T-cell (primary cell): ENCODE results near the gene CANX. TPM values are rescaled to one million over a fixed set of nuclear protein-coding genes. Genes with fewer than 3 reads are reported as not detected.
"Not testable (repeated sequence)": the region's sequence is repeated elsewhere in the genome, so short reads cannot be mapped to it uniquely, and the experiment has no call there.

Experiments
- ATAC-seq, 4 experiments: fragments of 200-7000 bp in 3 of 4; fragments of 150-1000 bp in 1 of 4; cut with Tn5 transposase; replicated peaks in 1 of 4; 1 replicate in 3 of 4; 2 replicates in 1 of 4; pipeline ENCODE4 v1.10.0; 2021; ENCODE audit warnings: moderate library complexity in 3 of 4, mild to moderate bottlenecking in 2 of 4, moderate number of reproducible peaks in 1 of 4
- CTCF ChIA-PET, 2 donors: fragments of 300-600 bp; sonication (Branson Sonifier 250); formaldehyde crosslinking; loops; one replicate each; lab custom pipeline; 2022; ENCODE audit warnings: antibody characterized with exemption in 2 of 2; lab: Charles Lee
- POLR2A ChIA-PET, 2 donors: fragments of 300-600 bp; sonication (Branson Sonifier 250); formaldehyde crosslinking; loops; one replicate each; lab custom pipeline; 2022; ENCODE audit warnings: antibody characterized with exemption in 2 of 2; lab: Charles Lee
- DNase-seq, 35 experiments: peaks; one replicate each; pipeline versions ENCODE4 v3.0.0 to v3.0.0-alpha.2; 2013 to 2023
- H3K27ac ChIP-seq: one replicate; pipeline ENCODE4 v1.5.1; 2013; ENCODE audit warnings: low read length
- H3K27me3 ChIP-seq, 2 experiments: replicated peaks in 1 of 2; 1 replicate in 1 of 2; 2 replicates in 1 of 2; pipeline versions ENCODE4 v1.6.1 to v1.7.0; 2013; ENCODE audit warnings: low read length in 1 of 2, mixed read lengths in 1 of 2; ENCODE audit not compliant: control insufficient read depth in 2 of 2, insufficient read depth in 2 of 2; ENCODE audit errors: extremely low read depth in 1 of 2
- H3K36me3 ChIP-seq, 2 donors: 1 replicate in 1 of 2; 2 replicates in 1 of 2; pipeline versions ENCODE4 v1.6.1 to v1.7.0; 2013; ENCODE audit warnings: low read length in 1 of 2; ENCODE audit not compliant: control insufficient read depth in 2 of 2, insufficient read depth in 1 of 2; ENCODE audit errors: extremely low read depth in 1 of 2
- H3K4me1 ChIP-seq, 2 experiments: 1 replicate in 1 of 2; 2 replicates in 1 of 2; pipeline versions ENCODE4 v1.6.1 to v1.7.0; 2013; ENCODE audit warnings: low read length in 2 of 2, mixed read lengths in 1 of 2; ENCODE audit not compliant: insufficient read depth in 2 of 2, control insufficient read depth in 1 of 2; ENCODE audit errors: extremely low read depth in 1 of 2
- H3K4me3 ChIP-seq, 2 donors: 1 replicate in 1 of 2; 2 replicates in 1 of 2; pipeline versions ENCODE4 v1.5.1 to v1.7.0; 2013; ENCODE audit warnings: mild to moderate bottlenecking in 2 of 2, low read length in 1 of 2, moderate library complexity in 1 of 2; ENCODE audit not compliant: control insufficient read depth in 1 of 2; ENCODE audit errors: extremely low read depth in 1 of 2
- H3K9me3 ChIP-seq: 2 replicates; pipeline ENCODE4 v1.7.0; 2013
- H3K27ac Mint-ChIP-seq, 2 donors: one replicate each; pipeline ENCODE4 v1.8.0; 2020 to 2021; ENCODE audit warnings: mild to moderate bottlenecking in 2 of 2, mixed read lengths in 2 of 2
- H3K27me3 Mint-ChIP-seq, 2 donors: one replicate each; pipeline ENCODE4 v1.8.0; 2021 to 2022; ENCODE audit warnings: mixed read lengths in 2 of 2
- H3K36me3 Mint-ChIP-seq: one replicate; pipeline ENCODE4 v1.8.0; 2021; ENCODE audit warnings: mixed read lengths
- H3K4me1 Mint-ChIP-seq, 3 donors: one replicate each; pipeline ENCODE4 v1.8.0; 2020 to 2022; ENCODE audit warnings: mixed read lengths in 3 of 3, mild to moderate bottlenecking in 1 of 3
- H3K4me3 Mint-ChIP-seq, 3 donors: one replicate each; pipeline ENCODE4 v1.8.0; 2020 to 2022; ENCODE audit warnings: mild to moderate bottlenecking in 3 of 3, mixed read lengths in 3 of 3, moderate library complexity in 3 of 3
- H3K9me3 Mint-ChIP-seq, 3 donors: one replicate each; pipeline ENCODE4 v1.8.0; 2020 to 2022; ENCODE audit warnings: mixed read lengths in 3 of 3
- WGBS: methylation state at CpG from one replicate; pipeline ENCODE4 v1.1.5; 2013; ENCODE audit warnings: missing lambda C conversion rate; ENCODE audit not compliant: insufficient coverage; 5-methylcytosine and 5-hydroxymethylcytosine counted together
- total RNA-seq, 35 experiments: library from RNA in 6 of 35; stranded (reverse) in 6 of 35; fragments of 120-200 nt in 1 of 35; gene quantifications; one replicate each; pipeline versions ENCODE4 v1.2.1 to v1.2.4 and lab custom pipeline; 2013 to 2026

The CANX gene
- total RNA-seq, 5 donors from 2014 or later (not counting 1 experiment from before 2014, with no cell fraction given): 205 to 306 (median 262) TPM

GRCh38 chr5:179738742-179739141 is 40.0 kb downstream of the CANX start:
- 82% methylated on average over 2 of the region's 4 CpGs for WGBS
- H3K36me3 Mint-ChIP-seq: peaks cover 29% of the 10 kb centered on the region

DNA sequence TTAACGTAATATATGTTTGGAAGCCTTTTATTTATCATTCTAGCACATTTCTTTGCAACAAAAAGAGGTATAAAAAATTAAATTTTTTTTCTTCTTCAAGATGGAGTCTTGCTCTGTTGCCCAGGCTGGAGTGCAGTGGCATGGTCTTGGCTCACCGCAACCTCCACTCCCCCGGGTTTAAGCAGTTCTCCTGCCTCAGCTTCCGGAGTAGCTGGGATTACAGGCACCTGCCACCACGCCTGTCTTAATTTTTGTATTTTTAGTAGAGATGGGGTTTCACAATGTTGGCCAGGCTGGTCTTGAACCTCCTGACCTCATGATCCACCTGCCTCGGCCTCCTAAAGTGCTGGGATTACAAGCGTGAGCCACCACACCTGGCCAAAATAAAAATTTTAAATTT is 45.3 kb downstream of the CANX start:
- Mint-ChIP-seq H3K4me1 (peaks cover 40 to 42% (median 41%) of the 10 kb centered on the region in 3 donors), H3K36me3 (peaks cover 20% of the 10 kb centered on the region)
- not testable (repeated sequence) for H3K9me3 Mint-ChIP-seq, H3K4me3 ChIP-seq, H3K4me3 Mint-ChIP-seq, H3K36me3 ChIP-seq, H3K27ac Mint-ChIP-seq, H3K27me3 ChIP-seq, ATAC-seq, DNase-seq, H3K27me3 Mint-ChIP-seq, H3K9me3 ChIP-seq, H3K27ac ChIP-seq
- peaks cover 0 to 30% of the 10 kb centered on the region in 2 experiments for H3K4me1 ChIP-seq
- ChIA-PET POLR2A (interaction anchor here in 1 of 2 donors (0.5 kb wide), 1 partner anchor 10 kb away, joined by 3 read pairs; no protein-coding TSS in a partner anchor), CTCF (interaction anchor here in 1 of 2 donors (0.7 kb wide), 1 partner anchor 40 kb away, joined by 3 read pairs; no protein-coding TSS in a partner anchor)
- WGBS: no CpG with 5 or more reads among the region's 7 CpGs

More at GRCh38 chr5:179738742-179739141, 40.0 kb downstream of the CANX start:
- Mint-ChIP-seq H3K4me3 (peak overlapping the region in 1 of 3 donors; percentile 53), H3K9me3 (no peaks in the 10 kb centered on the region), H3K4me1 (peaks cover 65 to 69% (median 66%) of the 10 kb centered on the region in 3 donors), H3K27ac (no peak overlapping the region), H3K27me3 (no peaks in the 10 kb centered on the region)
- no peak for ATAC-seq
- no peaks in the 10 kb centered on the region for H3K27me3 ChIP-seq
- POLR2A ChIA-PET: no interaction called here
- H3K4me1 ChIP-seq: peaks cover 15 to 59% of the 10 kb centered on the region in 2 experiments
- CTCF ChIA-PET: interaction anchor here (0.5 to 1.5 kb wide), 3 partner anchors 17 to 66 kb away, joined by 3 to 5 read pairs (median 4); no protein-coding TSS in a partner anchor
- no peaks in the 10 kb centered on the region for H3K9me3 ChIP-seq
- DNase-seq: no peak
- H3K36me3 ChIP-seq: peaks cover 6 to 7% of the 10 kb centered on the region in 2 donors
- no peak overlapping the region for H3K27ac ChIP-seq
- H3K4me3 ChIP-seq: no peak overlapping the region

DNA sequence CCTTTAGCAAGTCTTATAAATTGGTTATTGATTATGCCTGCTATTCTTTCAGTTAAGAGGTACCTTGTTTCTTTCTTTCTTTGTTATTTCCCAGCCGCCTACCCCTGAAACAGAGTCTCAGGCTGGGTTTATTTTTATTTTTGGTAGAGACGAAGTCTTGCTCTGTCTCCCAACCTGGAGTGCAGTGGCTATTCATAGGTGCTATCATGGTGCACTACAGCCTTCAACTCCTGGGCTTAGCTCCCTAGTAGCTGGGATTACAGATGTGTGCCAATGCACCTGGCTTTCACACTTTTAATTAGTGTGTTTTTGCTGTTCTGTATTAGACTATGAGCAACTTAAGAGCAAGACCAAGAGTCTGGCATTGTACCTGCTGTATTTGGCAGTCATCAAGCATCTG is 48.1 kb downstream of the CANX start:
- H3K36me3 Mint-ChIP-seq: peaks cover 15% of the 10 kb centered on the region
- Histone ChIP-seq H3K9me3 (no peaks in the 10 kb centered on the region), H3K36me3 (peaks cover 0 to 3% of the 10 kb centered on the region in 2 donors), H3K27me3 (no peaks in the 10 kb centered on the region), H3K4me1 (peaks cover 0 to 14% of the 10 kb centered on the region in 2 experiments), H3K27ac (no peak overlapping the region), H3K4me3 (no peak overlapping the region)
- CTCF ChIA-PET: no interaction called here
- H3K4me1 Mint-ChIP-seq: peaks cover 37 to 39% (median 38%) of the 10 kb centered on the region in 3 donors
- POLR2A ChIA-PET: interaction anchor here in 1 of 2 donors (0.6 kb wide), 1 partner anchor 196 kb away, joined by 8 read pairs; the partner anchor contains the start of gene RUFY1
- WGBS: 80% methylated on average over 1 of the region's 2 CpGs
- no peaks in the 10 kb centered on the region for H3K27me3 Mint-ChIP-seq
- no peaks in the 10 kb centered on the region for H3K9me3 Mint-ChIP-seq
- no peak for DNase-seq
- H3K27ac Mint-ChIP-seq: peak overlapping the region in 1 of 2 donors; percentile 12
- ATAC-seq: no peak
- H3K4me3 Mint-ChIP-seq: no peak overlapping the region

DNA sequence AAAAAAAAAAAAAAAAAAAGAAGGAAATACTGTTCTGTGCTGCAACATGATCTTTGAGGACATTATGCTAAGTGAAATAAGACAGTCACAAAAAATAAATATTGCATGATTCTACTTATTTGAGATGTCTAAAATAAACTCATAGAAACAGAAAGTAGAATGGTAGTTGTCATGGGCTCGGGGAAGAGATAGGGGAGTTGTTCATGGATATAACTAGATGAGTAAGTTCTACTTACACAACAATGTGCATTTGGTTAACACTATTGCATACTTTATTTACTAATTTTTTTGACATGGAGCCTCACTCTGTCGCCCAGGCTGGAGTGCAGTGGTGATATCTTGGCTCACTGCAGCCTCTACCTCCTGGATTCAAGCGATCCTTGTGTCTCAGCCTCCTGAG is 49.0 kb downstream of the CANX start:
- H3K27me3 ChIP-seq: no peaks in the 10 kb centered on the region
- peaks cover 0 to 3% of the 10 kb centered on the region in 2 donors for H3K36me3 ChIP-seq
- H3K27ac Mint-ChIP-seq: no peak overlapping the region
- peaks cover 37 to 39% (median 39%) of the 10 kb centered on the region in 3 donors for H3K4me1 Mint-ChIP-seq
- CTCF ChIA-PET: no interaction called here
- no peaks in the 10 kb centered on the region for H3K27me3 Mint-ChIP-seq
- no peaks in the 10 kb centered on the region for H3K9me3 ChIP-seq
- no peaks in the 10 kb centered on the region for H3K9me3 Mint-ChIP-seq
- POLR2A ChIA-PET: interaction anchor here in 1 of 2 donors (0.6 kb wide), 1 partner anchor 197 kb away, joined by 8 read pairs; the partner anchor contains the start of gene RUFY1
- no peak overlapping the region for H3K27ac ChIP-seq
- no peak for DNase-seq
- WGBS: 88% methylated on average over 2 of the region's 3 CpGs
- H3K4me1 ChIP-seq: peaks cover 0 to 11% of the 10 kb centered on the region in 2 experiments
- H3K4me3 Mint-ChIP-seq: no peak overlapping the region
- no peak for ATAC-seq
- H3K4me3 ChIP-seq: no peak overlapping the region
- peaks cover 15% of the 10 kb centered on the region for H3K36me3 Mint-ChIP-seq

GRCh38 chr5:179749857-179750508 is 51.2 kb downstream of the CANX start:
- Histone ChIP-seq H3K36me3 (peaks cover 0 to 7% of the 10 kb centered on the region in 2 donors), H3K9me3 (no peaks in the 10 kb centered on the region), H3K27ac (no peak overlapping the region), H3K4me3 (no peak overlapping the region), H3K27me3 (no peaks in the 10 kb centered on the region), H3K4me1 (peaks cover 9 to 20% of the 10 kb centered on the region in 2 experiments)
- CTCF ChIA-PET: no interaction called here
- DNase-seq (no peak), ATAC-seq (no peak)
- Mint-ChIP-seq H3K36me3 (peaks cover 19% of the 10 kb centered on the region), H3K4me1 (peaks cover 55 to 60% (median 56%) of the 10 kb centered on the region in 3 donors), H3K4me3 (no peak overlapping the region), H3K9me3 (no peaks in the 10 kb centered on the region), H3K27ac (no peak overlapping the region), H3K27me3 (no peaks in the 10 kb centered on the region)
- POLR2A ChIA-PET: no interaction called here
- 91% methylated on average over 3 of the region's 8 CpGs for WGBS

GRCh38 chr5:179753971-179754370 is 55.2 kb downstream of the CANX start:
- Histone ChIP-seq H3K36me3 (peaks cover 0 to 7% of the 10 kb centered on the region in 2 donors), H3K27ac (no peak overlapping the region), H3K4me1 (peaks cover 12 to 22% of the 10 kb centered on the region in 2 experiments), H3K9me3 (no peaks in the 10 kb centered on the region), H3K4me3 (no peak overlapping the region), H3K27me3 (no peaks in the 10 kb centered on the region)
- ChIA-PET CTCF (no interaction called here), POLR2A (interaction anchor here in 1 of 2 donors (0.6 kb wide), 1 partner anchor 11 kb away, joined by 10 read pairs; no protein-coding TSS in a partner anchor)
- ATAC-seq (no peak), DNase-seq (no peak)
- Mint-ChIP-seq H3K4me3 (peak overlapping the region in 1 of 3 donors; percentile 30), H3K9me3 (no peaks in the 10 kb centered on the region), H3K4me1 (peaks cover 54 to 58% (median 58%) of the 10 kb centered on the region in 3 donors), H3K27ac (peak overlapping the region; percentile 47 to 68), H3K36me3 (peaks cover 17% of the 10 kb centered on the region), H3K27me3 (no peaks in the 10 kb centered on the region)
- WGBS: 100% methylated on average over 1 of the region's 5 CpGs
